ENCODE results near the gene DUSP3. TPM values are rescaled to one million over a fixed set of nuclear protein-coding genes. Genes with fewer than 3 reads are reported as not detected.

The DUSP3 gene
- total and polyA plus RNA-seq, 2 experiments from 2014 or later = 73.8 to 76.8 TPM

- H4K20me1 ChIP-seq (ENCODE audit: insufficient read depth, poor library complexity, severe bottlenecking) = no peaks in the 10 kb centered on the region
- H3K27ac ChIP-seq = no peak overlapping the region
- no peak for TF ChIP-seq EZH2phosphoT487 (IDR thresholded peaks at IDR 0.05; ENCODE audit: low read depth, severe bottlenecking, unreplicated experiment)
- TF ChIP-seq CTCF (IDR thresholded peaks at IDR 0.05; ENCODE audit: poor library complexity) = no peak
- no peak for TF ChIP-seq EZH2 (IDR thresholded peaks at IDR 0.05; ENCODE audit: borderline replicate concordance)
- no peak for DNase-seq (ENCODE audit: low spot score)
- no peaks in the 10 kb centered on the region for H3K79me2 ChIP-seq
- no peak overlapping the region for H3K4me3 ChIP-seq
- H3K9me3 ChIP-seq (ENCODE audit: low read depth) = no peaks in the 10 kb centered on the region
- H2AFZ ChIP-seq = no peak overlapping the region
- WGBS (ENCODE audit: low lambda C conversion rate, missing lambda C conversion rate) = 89% methylated on average over 3 of the region's 3 CpGs
- H3K36me3 ChIP-seq (replicated peaks; ENCODE audit: insufficient read depth, low read depth) = no peaks in the 10 kb centered on the region
- H3K27me3 ChIP-seq = no peaks in the 10 kb centered on the region
- H3K4me1 ChIP-seq (ENCODE audit: insufficient read depth) = peaks cover 3% of the 10 kb centered on the region
- H3K4me2 ChIP-seq = no peak overlapping the region
- H3K9me2 ChIP-seq (replicated peaks; ENCODE audit: insufficient read depth) = no peaks in the 10 kb centered on the region
These were observed 34.6 kb upstream of the DUSP3 start for GRCh38 chr17:43813386-43813785.

GRCh38 chr17:43812396-43813265, 33.9 kb upstream of the DUSP3 start:
- WGBS (ENCODE audit: low lambda C conversion rate, missing lambda C conversion rate) = 89% methylated on average over 10 of the region's 10 CpGs
- peaks cover 3% of the 10 kb centered on the region for H3K4me1 ChIP-seq (ENCODE audit: insufficient read depth)
- no peaks in the 10 kb centered on the region for H3K9me3 ChIP-seq (ENCODE audit: low read depth)
- H3K4me3 ChIP-seq = no peak overlapping the region
- TF ChIP-seq CTCF (IDR thresholded peaks at IDR 0.05; ENCODE audit: poor library complexity) (no peak), EZH2phosphoT487 (IDR thresholded peaks at IDR 0.05; ENCODE audit: low read depth, severe bottlenecking, unreplicated experiment) (no peak), EZH2 (IDR thresholded peaks at IDR 0.05; ENCODE audit: borderline replicate concordance) (no peak)
- no peaks in the 10 kb centered on the region for H3K9me2 ChIP-seq (replicated peaks; ENCODE audit: insufficient read depth)
- H3K4me2 ChIP-seq = no peak overlapping the region
- no peak overlapping the region for H2AFZ ChIP-seq
- H3K27me3 ChIP-seq = no peaks in the 10 kb centered on the region
- H4K20me1 ChIP-seq (ENCODE audit: insufficient read depth, poor library complexity, severe bottlenecking) = no peaks in the 10 kb centered on the region
- no peak overlapping the region for H3K27ac ChIP-seq
- H3K36me3 ChIP-seq (replicated peaks; ENCODE audit: insufficient read depth, low read depth) = no peaks in the 10 kb centered on the region
- no peak for DNase-seq (ENCODE audit: low spot score)
- no peaks in the 10 kb centered on the region for H3K79me2 ChIP-seq

- H3K9me2 ChIP-seq (replicated peaks; ENCODE audit: insufficient read depth) = no peaks in the 10 kb centered on the region
- H3K36me3 ChIP-seq (replicated peaks; ENCODE audit: insufficient read depth, low read depth) = no peaks in the 10 kb centered on the region
- H2AFZ ChIP-seq = no peak overlapping the region
- WGBS (ENCODE audit: low lambda C conversion rate, missing lambda C conversion rate) = 84% methylated on average over 5 of the region's 5 CpGs
- DNase-seq (ENCODE audit: low spot score) = no peak
- H4K20me1 ChIP-seq (ENCODE audit: insufficient read depth, poor library complexity, severe bottlenecking) = no peaks in the 10 kb centered on the region
- peaks cover 3% of the 10 kb centered on the region for H3K4me1 ChIP-seq (ENCODE audit: insufficient read depth)
- H3K9me3 ChIP-seq (ENCODE audit: low read depth) = no peaks in the 10 kb centered on the region
- H3K4me3 ChIP-seq = no peak overlapping the region
- no peak for TF ChIP-seq EZH2phosphoT487 (IDR thresholded peaks at IDR 0.05; ENCODE audit: low read depth, severe bottlenecking, unreplicated experiment)
- TF ChIP-seq EZH2 (IDR thresholded peaks at IDR 0.05; ENCODE audit: borderline replicate concordance) = no peak
- no peak for TF ChIP-seq CTCF (IDR thresholded peaks at IDR 0.05; ENCODE audit: poor library complexity)
- no peak overlapping the region for H3K4me2 ChIP-seq
- H3K27me3 ChIP-seq = no peaks in the 10 kb centered on the region
- no peaks in the 10 kb centered on the region for H3K79me2 ChIP-seq
- no peak overlapping the region for H3K27ac ChIP-seq
These were observed 32.0 kb upstream of the DUSP3 start for GRCh38 chr17:43810823-43811222.

Measured in hepatocyte (in vitro differentiated cells).